Activated T-cell treated with anti-CD3 and anti-CD28 coated beads, Interleukin-2, amount 50 U/mL, for 24 hours (primary cell): ENCODE data around the gene KRTAP1-1.
"Not testable (repeated sequence)": the region's sequence is repeated elsewhere in the genome, so short reads cannot be mapped to it uniquely, and the experiment has no call there.

ENCODE experiments used
- DNase-seq: peaks from one replicate; pipeline ENCODE4 v3.0.0-alpha.2; 2020
- H3K27ac Mint-ChIP-seq: 2 replicates; pipeline ENCODE4 v1.8.0; 2020; ENCODE audit warnings: mild to moderate bottlenecking, mixed read lengths
- H3K27me3 Mint-ChIP-seq: 2 replicates; pipeline ENCODE4 v1.8.0; 2020; ENCODE audit warnings: mixed read lengths
- H3K36me3 Mint-ChIP-seq: 2 replicates; pipeline ENCODE4 v1.8.0; 2020; ENCODE audit warnings: low read depth, mixed read lengths
- H3K4me1 Mint-ChIP-seq: 2 replicates; pipeline ENCODE4 v1.8.0; 2020; ENCODE audit warnings: low read depth, mixed read lengths
- H3K4me3 Mint-ChIP-seq: 2 replicates; pipeline ENCODE4 v1.8.0; 2020; ENCODE audit warnings: mild to moderate bottlenecking, moderate library complexity, mixed read lengths
- H3K9me3 Mint-ChIP-seq: 2 replicates; pipeline ENCODE4 v1.8.0; 2020; ENCODE audit warnings: mixed read lengths

The KRTAP1-1 gene

DNA sequence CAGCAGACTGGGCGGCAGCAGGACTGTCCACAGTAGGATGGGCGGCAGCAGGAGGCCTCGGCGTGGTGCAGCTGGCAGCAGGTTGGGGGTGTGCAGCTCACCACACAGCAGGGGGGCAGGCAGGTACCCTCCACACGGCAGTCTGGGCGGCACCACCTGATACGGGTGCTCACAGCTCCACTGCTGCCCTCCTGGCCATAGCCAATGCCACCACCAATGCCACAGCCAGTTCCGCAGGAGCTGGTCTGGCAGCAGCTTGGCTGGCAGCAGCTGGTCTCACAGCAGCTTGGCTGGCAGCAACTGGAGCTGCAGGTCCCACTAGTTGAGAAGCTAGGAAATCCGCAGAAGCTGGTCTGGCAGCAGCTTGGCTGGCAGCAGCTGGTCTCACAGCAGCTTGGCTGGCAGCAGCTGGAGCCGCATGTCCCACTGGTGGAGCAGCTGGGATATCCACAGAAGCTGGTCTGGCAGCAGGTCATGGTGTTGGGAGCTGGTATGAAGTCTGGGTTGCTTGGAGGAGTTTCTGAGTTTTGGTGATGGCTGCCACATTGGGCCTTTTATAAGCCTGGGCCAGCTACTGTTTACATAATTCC lies 6.8 kb downstream of the KRTAP1-1 start, which contains the start of gene KRTAP1-3:
Gene KRTAP1-3 (minus strand): TSS at position 529 of the 590 bp plus-strand sequence. CDS start 53 bp downstream, at position 476.
- H3K27me3 Mint-ChIP-seq = peaks cover 41% of the 10 kb centered on the region
- not testable (repeated sequence) for H3K27ac Mint-ChIP-seq, DNase-seq, H3K4me1 Mint-ChIP-seq, H3K36me3 Mint-ChIP-seq, H3K9me3 Mint-ChIP-seq, H3K4me3 Mint-ChIP-seq

DNA sequence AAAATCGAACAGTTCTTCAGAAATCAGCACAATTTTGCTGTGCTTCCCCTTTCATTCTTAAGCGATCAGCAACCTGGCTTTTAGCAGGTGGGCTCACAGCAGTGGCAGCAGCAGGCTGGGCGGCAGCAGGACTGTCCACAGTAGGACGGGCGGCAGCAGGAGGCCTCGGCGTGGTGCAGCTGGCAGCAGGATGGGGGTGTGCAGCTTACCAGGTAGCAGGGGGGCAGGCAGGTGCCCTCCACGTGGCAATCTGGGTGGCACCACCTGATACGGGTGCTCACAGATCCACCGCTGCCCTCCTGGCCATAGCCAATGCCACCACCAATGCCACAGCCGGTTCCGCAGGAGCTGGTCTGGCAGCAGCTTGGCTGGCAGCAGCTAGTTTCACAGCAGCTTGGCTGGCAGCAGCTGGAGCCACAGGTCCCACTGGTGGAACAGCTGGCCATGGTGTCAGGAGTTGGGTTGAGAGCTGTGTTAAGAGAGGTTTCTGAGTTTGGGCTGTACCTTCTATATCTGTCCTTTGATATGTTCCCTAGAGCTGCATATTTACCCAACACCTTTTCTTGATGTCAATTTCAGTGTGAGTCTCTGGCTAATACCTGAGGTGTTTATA lies 11.5 kb downstream of the KRTAP1-1 start, which contains the start of gene KRTAP1-4:
Gene KRTAP1-4 (minus strand): TSS at position 563 of the 613 bp plus-strand sequence. CDS start 117 bp downstream, at position 446.
- H3K4me3 Mint-ChIP-seq = no peak within 1 kb of the TSS
- H3K36me3 Mint-ChIP-seq = no peaks in the 10 kb centered on the region
- no peak for DNase-seq
- no peaks in the 10 kb centered on the region for H3K4me1 Mint-ChIP-seq
- H3K9me3 Mint-ChIP-seq = no peaks in the 10 kb centered on the region
- peaks cover 49% of the 10 kb centered on the region for H3K27me3 Mint-ChIP-seq
- H3K27ac Mint-ChIP-seq = no peak within 1 kb of the TSS

DNA sequence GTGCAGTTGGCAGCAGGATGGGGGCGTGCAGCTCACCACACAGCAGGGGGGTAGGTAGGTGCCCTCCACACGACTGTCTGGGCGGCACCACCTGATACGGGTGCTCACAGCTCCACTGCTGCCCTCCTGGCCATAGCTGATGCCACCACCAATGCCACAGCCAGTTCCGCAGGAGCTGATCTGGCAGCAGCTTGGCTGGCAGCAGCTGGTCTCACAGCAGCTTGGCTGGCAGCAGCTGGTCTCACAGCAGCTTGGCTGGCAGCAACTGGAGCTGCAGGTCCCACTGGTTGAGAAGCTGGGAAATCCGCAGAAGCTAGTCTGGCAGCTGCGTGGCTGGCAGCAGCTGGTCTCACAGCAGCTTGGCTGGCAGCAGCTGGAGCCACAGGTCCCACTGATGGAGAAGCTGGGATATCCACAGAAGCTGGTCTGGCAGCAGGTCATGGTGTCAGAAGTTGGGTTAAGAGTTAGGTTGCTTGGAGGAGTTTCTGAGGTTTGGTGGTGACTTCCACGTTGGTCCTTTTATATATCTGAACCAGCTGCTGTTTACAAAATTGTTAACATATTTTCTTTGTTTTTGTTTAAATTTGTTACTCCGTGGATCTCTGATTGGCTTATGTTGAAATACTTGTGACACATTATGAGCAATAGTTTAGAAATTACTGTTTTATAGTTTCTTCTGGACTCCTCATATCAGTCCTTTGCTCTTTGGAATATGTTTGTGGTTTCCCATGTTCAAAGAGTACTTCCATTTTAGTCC lies 14.4 kb downstream of the KRTAP1-1 start, which contains the start of gene KRTAP1-5:
Gene KRTAP1-5 (minus strand): TSS at position 494 of the 757 bp plus-strand sequence. CDS start 53 bp downstream, at position 441.
- DNase-seq = no peak
- no peaks in the 10 kb centered on the region for H3K4me1 Mint-ChIP-seq
- peaks cover 53% of the 10 kb centered on the region for H3K27me3 Mint-ChIP-seq
- H3K4me3 Mint-ChIP-seq = no peak within 1 kb of the TSS
- no peaks in the 10 kb centered on the region for H3K9me3 Mint-ChIP-seq
- H3K27ac Mint-ChIP-seq = no peak within 1 kb of the TSS
- H3K36me3 Mint-ChIP-seq = no peaks in the 10 kb centered on the region

DNA sequence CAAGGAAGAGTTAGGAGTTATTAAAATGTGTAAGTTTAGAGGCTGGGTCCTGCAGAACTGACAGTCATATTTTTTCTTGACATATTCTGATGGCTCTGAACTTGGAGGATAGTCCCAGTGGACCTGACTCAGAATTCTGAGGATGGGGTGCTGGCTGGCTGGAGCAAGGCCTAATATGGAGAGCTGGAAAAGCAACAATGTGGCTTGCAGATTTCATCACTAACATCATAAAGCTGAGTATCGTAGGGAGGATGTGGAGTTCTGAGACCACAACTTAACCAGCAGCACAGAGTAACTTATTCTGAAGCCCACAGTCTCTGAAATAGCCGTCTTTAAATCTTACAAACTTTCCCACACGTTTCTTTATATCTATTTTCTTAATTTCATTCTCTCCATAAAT lies 16.6 kb downstream of the KRTAP1-1 start:
- Mint-ChIP-seq H3K4me1 (no peaks in the 10 kb centered on the region), H3K9me3 (no peaks in the 10 kb centered on the region), H3K4me3 (no peak overlapping the region), H3K36me3 (no peaks in the 10 kb centered on the region), H3K27me3 (peaks cover 49% of the 10 kb centered on the region), H3K27ac (no peak overlapping the region)
- no peak for DNase-seq

DNA sequence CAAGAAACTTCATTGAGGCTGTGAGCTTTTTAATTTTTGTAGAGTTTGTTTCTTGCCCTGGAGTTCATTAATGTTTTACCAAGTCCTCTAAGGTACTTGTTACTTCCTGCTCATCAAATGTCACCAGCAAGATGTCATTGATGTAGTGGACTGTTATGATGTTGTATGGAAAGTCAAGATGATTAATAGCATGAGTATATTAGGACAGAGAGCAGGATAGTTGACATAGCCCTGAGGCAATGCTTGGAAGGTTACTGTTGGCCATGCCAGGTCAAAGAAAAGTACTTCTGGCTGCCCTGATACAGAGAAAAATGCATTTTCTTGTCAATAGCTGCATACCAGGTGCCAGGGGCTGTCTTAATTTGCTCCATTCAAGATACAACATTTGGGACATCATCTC lies 20.9 kb downstream of the KRTAP1-1 start:
- no peak overlapping the region for H3K4me3 Mint-ChIP-seq
- no peak overlapping the region for H3K27ac Mint-ChIP-seq
- DNase-seq = no peak
- no peaks in the 10 kb centered on the region for H3K4me1 Mint-ChIP-seq
- no peaks in the 10 kb centered on the region for H3K9me3 Mint-ChIP-seq
- H3K27me3 Mint-ChIP-seq = peaks cover 28% of the 10 kb centered on the region
- H3K36me3 Mint-ChIP-seq = no peaks in the 10 kb centered on the region

DNA sequence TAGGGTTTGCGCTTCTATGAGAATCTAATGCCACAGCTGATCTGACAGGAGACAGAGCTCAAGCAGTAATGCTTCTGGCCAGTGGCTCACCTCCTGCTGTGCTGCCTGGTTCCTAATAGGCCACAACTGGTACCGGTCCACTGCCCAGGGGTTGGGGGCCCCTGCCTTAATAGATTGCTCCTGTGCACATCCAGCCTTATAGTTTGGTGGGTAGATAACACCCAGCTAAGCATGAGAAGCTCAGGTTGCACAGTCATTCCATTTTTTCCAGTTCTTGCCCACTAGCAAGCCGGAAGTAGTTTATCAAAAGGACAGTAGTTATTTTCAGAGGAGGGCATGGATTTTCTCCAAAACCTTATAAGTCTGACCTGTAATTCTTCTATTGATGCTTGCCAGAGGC lies 21.8 kb downstream of the KRTAP1-1 start:
- H3K4me3 Mint-ChIP-seq = no peak overlapping the region
- peaks cover 26% of the 10 kb centered on the region for H3K27me3 Mint-ChIP-seq
- no peak for DNase-seq
- H3K4me1 Mint-ChIP-seq = no peaks in the 10 kb centered on the region
- H3K9me3 Mint-ChIP-seq = no peaks in the 10 kb centered on the region
- H3K27ac Mint-ChIP-seq = no peak overlapping the region
- no peaks in the 10 kb centered on the region for H3K36me3 Mint-ChIP-seq

DNA sequence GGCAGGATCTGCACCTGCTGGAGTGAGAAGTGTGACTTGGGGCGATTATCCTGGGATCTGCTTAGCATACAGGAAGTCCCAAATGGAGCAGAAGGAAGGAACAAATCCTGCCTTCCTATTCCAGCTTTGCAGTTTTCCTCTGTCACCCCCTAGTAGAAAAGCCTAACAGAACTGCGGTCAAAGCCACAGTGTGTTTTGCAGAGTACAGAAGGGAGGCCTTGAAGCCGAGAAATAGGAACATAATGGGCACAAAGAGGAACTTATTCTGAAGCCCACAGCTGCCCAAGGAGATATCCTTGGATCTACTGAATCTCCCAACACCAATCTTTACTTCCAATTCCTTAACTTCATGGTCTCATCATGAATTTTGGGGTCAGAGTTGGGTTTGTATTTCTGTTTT lies 22.7 kb downstream of the KRTAP1-1 start:
- DNase-seq = no peak
- Mint-ChIP-seq H3K36me3 (no peaks in the 10 kb centered on the region), H3K27ac (no peak overlapping the region), H3K9me3 (no peaks in the 10 kb centered on the region), H3K27me3 (peaks cover 26% of the 10 kb centered on the region), H3K4me1 (no peaks in the 10 kb centered on the region), H3K4me3 (no peak overlapping the region)

DNA sequence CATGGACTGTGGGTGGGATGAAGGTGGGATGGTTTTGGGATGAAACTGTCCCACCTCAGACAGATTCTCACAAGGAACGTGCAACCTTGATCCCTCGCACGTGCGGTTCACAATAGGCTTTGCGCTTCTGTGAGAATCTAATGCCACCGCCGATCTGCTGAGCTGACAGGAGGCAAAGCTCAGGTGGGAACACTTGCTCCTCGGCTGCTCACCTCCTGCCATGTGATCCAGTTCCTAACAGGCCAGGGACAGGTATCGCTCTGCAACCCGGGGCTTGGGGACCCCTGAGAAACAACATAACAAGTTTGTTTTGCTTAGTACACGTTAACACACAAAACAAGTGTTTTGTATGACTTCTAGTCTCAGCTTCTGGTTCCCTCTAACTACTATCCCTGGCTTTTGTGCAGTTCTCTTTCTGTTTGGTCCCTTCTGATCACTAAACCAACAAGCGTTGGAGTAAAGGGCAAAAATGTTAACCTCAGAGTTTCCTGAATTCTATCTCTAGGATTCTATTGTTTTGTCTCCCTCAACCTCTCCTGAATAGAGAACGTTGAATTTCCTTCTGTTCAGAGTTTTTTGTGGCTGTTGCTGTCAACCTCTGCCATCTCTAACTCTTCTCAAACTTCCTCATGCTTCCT lies 24.6 kb downstream of the KRTAP1-1 start:
- Mint-ChIP-seq H3K9me3 (no peaks in the 10 kb centered on the region), H3K27ac (no peak overlapping the region), H3K36me3 (no peaks in the 10 kb centered on the region), H3K4me3 (no peak overlapping the region), H3K4me1 (no peaks in the 10 kb centered on the region), H3K27me3 (peaks cover 13% of the 10 kb centered on the region)
- DNase-seq = no peak

DNA sequence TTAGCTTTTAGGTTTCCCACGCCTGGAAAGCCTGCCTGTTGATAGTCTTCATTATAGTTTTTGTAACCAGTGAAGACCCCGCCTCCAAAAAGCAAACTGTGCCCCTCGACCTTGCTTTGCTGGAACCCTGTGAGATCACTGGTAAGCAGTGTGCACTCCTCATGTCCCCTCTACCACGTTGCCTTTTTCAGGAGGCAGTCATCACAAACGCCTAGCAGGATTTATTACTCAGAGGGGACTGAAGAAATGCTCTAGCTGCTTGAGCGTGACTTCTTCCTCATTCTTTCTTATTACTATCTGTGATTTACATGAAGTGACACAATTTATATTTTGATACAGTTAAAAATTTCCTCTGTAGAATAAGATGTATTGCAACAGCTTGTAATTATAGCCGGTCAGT lies 25.8 kb downstream of the KRTAP1-1 start:
- no peak overlapping the region for H3K4me3 Mint-ChIP-seq
- no peaks in the 10 kb centered on the region for H3K4me1 Mint-ChIP-seq
- H3K9me3 Mint-ChIP-seq = no peaks in the 10 kb centered on the region
- no peaks in the 10 kb centered on the region for H3K36me3 Mint-ChIP-seq
- H3K27me3 Mint-ChIP-seq = peaks cover 6% of the 10 kb centered on the region
- no peak overlapping the region for H3K27ac Mint-ChIP-seq
- no peak for DNase-seq

DNA sequence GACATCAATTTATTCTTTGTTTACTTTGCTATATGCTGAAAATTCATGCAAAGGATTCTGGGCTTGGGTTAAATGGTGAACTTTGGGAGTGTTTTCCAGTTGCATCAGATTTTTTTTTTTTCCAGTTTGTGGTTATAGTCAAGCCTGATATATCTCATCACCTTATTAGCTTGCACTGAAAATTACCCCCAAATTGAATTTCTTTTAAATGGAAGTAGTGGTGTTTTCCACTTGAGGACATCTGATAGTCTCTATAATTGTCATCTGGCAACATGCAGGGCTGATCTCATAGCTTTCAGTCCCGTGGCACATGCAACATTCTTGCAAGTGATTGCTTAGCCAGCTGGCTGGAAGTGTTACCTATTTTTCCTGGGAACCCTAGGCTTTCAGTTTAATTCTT lies 27.6 kb downstream of the KRTAP1-1 start:
- Mint-ChIP-seq H3K4me1 (no peaks in the 10 kb centered on the region), H3K4me3 (no peak overlapping the region), H3K27ac (no peak overlapping the region)

DNA sequence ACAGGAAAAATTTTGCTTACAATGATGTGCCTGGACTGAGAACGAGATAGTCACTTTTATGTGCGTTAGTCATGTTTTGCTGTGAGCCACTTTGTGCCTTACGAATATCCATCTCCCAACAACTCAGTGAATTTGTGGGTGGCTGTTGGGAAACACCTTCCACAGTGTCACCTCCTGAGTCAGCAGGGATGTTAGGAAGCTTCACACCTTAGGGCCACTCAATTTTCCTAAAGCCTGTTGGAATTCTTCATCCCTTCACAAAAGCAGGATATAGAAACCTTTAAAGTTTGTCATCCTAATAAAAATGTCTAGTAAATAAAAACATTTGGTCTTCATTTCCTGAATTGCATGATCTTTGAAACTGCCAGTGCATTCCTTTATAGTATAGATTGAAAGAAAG lies 28.1 kb downstream of the KRTAP1-1 start:
- no peaks in the 10 kb centered on the region for H3K36me3 Mint-ChIP-seq
- no peaks in the 10 kb centered on the region for H3K9me3 Mint-ChIP-seq
- no peak for DNase-seq
- H3K4me1 Mint-ChIP-seq = no peaks in the 10 kb centered on the region
- H3K4me3 Mint-ChIP-seq = no peak overlapping the region
- H3K27me3 Mint-ChIP-seq = peaks cover 6% of the 10 kb centered on the region
- H3K27ac Mint-ChIP-seq = no peak overlapping the region

More for the DNA sequence above, 27.6 kb downstream of the KRTAP1-1 start:
- Mint-ChIP-seq H3K9me3 (no peaks in the 10 kb centered on the region), H3K27me3 (peaks cover 6% of the 10 kb centered on the region), H3K36me3 (no peaks in the 10 kb centered on the region)
- no peak for DNase-seq

DNA sequence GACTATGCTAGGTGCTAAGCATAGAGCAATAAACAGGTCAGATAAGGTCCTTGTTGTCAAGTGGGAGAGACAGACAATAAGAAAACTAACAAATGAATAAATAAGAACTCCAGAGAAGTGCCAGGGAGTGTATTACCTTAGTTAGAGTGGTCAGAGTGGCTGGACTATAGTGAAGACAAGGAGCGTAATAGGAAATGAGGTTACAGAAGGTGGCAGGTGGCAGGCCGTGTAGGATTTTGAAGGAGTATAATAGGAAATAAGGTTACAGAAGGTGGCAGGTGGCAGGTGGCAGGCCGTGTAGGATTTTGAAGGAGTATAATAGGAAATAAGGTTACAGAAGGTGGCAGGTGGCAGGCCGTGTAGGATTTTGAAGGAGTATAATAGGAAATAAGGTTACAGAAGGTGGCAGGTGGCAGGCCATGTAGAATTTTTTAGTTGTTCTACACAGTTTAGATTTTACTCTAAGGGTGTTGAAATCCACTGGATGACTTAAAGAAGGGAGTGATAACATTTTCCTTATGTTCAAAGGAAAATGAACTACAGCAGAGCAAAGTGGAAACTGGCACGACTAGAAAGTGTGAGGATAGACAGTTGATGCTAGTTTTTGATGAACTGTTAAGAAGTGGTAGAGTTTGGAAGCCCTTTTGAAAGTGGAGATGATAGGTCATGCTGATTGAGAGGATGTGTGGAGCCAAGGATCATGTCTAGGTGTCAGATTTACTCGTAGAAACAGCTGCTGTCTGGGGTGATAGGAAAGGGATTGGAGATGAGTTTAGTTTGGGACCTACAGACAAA lies 28.7 kb downstream of the KRTAP1-1 start:
- H3K27ac Mint-ChIP-seq = no peak overlapping the region
- peaks cover 3% of the 10 kb centered on the region for H3K27me3 Mint-ChIP-seq
- H3K9me3 Mint-ChIP-seq = no peaks in the 10 kb centered on the region
- H3K36me3 Mint-ChIP-seq = no peaks in the 10 kb centered on the region
- H3K4me1 Mint-ChIP-seq = no peaks in the 10 kb centered on the region
- DNase-seq = no peak
- no peak overlapping the region for H3K4me3 Mint-ChIP-seq

DNA sequence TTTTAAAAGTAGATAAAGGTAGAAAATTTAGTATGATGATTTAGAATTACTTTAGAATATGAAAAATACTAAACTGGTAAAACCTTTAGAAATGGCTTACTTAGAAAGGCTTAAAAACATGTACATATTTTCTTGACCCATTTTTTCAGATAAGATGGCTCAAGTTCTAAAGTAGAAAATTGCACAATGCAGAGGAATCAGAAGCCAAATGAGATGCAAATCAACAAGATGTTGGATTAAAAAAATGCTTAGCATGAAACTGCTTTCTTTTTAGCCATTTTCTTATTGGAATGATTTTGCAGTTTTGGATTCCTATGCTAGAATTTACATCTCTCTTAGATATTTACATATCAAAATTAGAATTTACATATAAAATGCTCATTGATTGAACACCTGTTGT lies 30.8 kb downstream of the KRTAP1-1 start:
- Mint-ChIP-seq H3K4me3 (no peak overlapping the region), H3K9me3 (no peaks in the 10 kb centered on the region), H3K27me3 (no peaks in the 10 kb centered on the region), H3K27ac (no peak overlapping the region), H3K4me1 (no peaks in the 10 kb centered on the region), H3K36me3 (no peaks in the 10 kb centered on the region)
- DNase-seq = no peak

DNA sequence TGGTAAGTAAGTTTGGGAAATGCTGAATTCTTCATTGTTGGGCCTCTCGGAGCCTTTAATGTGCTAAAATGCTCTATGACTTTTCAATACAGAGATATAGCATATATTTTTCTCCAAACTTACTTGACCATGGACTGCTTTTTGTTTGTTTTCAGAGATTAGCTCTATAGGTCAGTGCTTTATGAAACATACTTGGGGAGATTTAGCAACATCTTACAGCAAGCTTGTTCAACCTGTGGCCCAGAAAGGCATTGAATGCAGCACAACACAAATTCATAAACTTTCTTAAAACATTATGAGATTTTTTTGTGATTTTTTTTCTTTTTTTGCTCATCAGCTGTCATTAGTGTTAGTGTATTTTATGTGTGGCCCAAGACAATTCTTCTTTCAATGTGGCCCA lies 31.3 kb downstream of the KRTAP1-1 start:
- H3K4me1 Mint-ChIP-seq = no peaks in the 10 kb centered on the region
- no peaks in the 10 kb centered on the region for H3K9me3 Mint-ChIP-seq
- no peaks in the 10 kb centered on the region for H3K36me3 Mint-ChIP-seq
- no peak overlapping the region for H3K4me3 Mint-ChIP-seq
- H3K27me3 Mint-ChIP-seq = no peaks in the 10 kb centered on the region
- DNase-seq = no peak
- no peak overlapping the region for H3K27ac Mint-ChIP-seq
